PC-9 (cell line): ENCODE data around the gene E2F4. TPM values are rescaled to one million over a fixed set of nuclear protein-coding genes. Genes with fewer than 3 reads are reported as not detected.

Experiments
- BruUV-seq: library from RNA; stranded (reverse); fragments of 400-500 nt; replicated peaks from 2 replicates; lab custom pipeline; 2021; lab: Mats Ljungman, UMichigan
- CTCF ChIA-PET: fragments of 300-600 bp; sonication (Branson Sonifier 250); formaldehyde crosslinking; loops from one replicate; lab custom pipeline; 2022; ENCODE audit warnings: antibody characterized with exemption; lab: Charles Lee
- POLR2A ChIA-PET: fragments of 300-600 bp; sonication (Branson Sonifier 250); formaldehyde crosslinking; loops from one replicate; lab custom pipeline; 2022; ENCODE audit warnings: antibody characterized with exemption; ENCODE audit not compliant: unreplicated experiment; lab: Charles Lee
- DNase-seq, 2 experiments: peaks; one replicate each; pipeline versions ENCODE4 v3.0.0 to v3.0.0-alpha.2; 2015 to 2022; ENCODE audit warnings: mixed read lengths in 1 of 2
- H2AFZ ChIP-seq: fragments of 200-600 bp; sonication (generic); 2 replicates; pipeline ENCODE4 v1.8.1; 2017; ENCODE audit warnings: antibody characterized with exemption
- H3F3A ChIP-seq: fragments of 200-600 bp; sonication (generic); 2 replicates; pipeline ENCODE4 v1.8.1; 2017; ENCODE audit warnings: antibody characterized with exemption, mild to moderate bottlenecking, low read depth; ENCODE audit not compliant: insufficient read depth
- H3K27ac ChIP-seq: fragments of 200-600 bp; sonication (generic); 2 replicates; pipeline ENCODE4 v1.6.1; 2016; ENCODE audit warnings: mixed run types
- H3K27me3 ChIP-seq: fragments of 200-600 bp; sonication (generic); 2 replicates; pipeline ENCODE4 v1.6.1; 2016; ENCODE audit warnings: low read depth, mixed run types; ENCODE audit not compliant: insufficient read depth
- H3K36me3 ChIP-seq: fragments of 200-600 bp; sonication (generic); 2 replicates; pipeline ENCODE4 v1.6.1; 2016; ENCODE audit warnings: low read depth, mixed run types
- H3K4me1 ChIP-seq: fragments of 200-600 bp; sonication (generic); replicated peaks from 2 replicates; pipeline ENCODE4 v1.6.1; 2016; ENCODE audit warnings: mixed run types; ENCODE audit not compliant: insufficient read depth
- H3K4me2 ChIP-seq: fragments of 200-600 bp; sonication (generic); 2 replicates; pipeline ENCODE4 v1.6.1; 2017; ENCODE audit warnings: mixed run types
- H3K4me3 ChIP-seq: fragments of 200-600 bp; sonication (generic); 2 replicates; pipeline ENCODE4 v1.6.1; 2016; ENCODE audit warnings: mixed run types
- H3K79me2 ChIP-seq: fragments of 200-600 bp; sonication (generic); 2 replicates; pipeline ENCODE4 v1.6.1; 2017; ENCODE audit warnings: low read depth, mixed run types
- H3K9me2 ChIP-seq: fragments of 200-600 bp; sonication (generic); 2 replicates; pipeline ENCODE4 v1.8.1; 2017; ENCODE audit warnings: mild to moderate bottlenecking; ENCODE audit not compliant: insufficient read depth
- H3K9me3 ChIP-seq: fragments of 200-600 bp; sonication (generic); 2 replicates; pipeline ENCODE4 v1.8.1; 2016; ENCODE audit warnings: low read depth; ENCODE audit not compliant: insufficient read depth
- H4K20me1 ChIP-seq: fragments of 200-600 bp; sonication (generic); 2 replicates; pipeline ENCODE4 v1.8.1; 2017; ENCODE audit not compliant: insufficient read depth
- EZH2 ChIP-seq: fragments of 200-600 bp; sonication (generic); IDR thresholded peaks from 2 replicates; pipeline ENCODE4 v1.8.0; 2017; ENCODE audit warnings: antibody characterized with exemption, low read depth
- intact Hi-C: fragments of 100-400 bp; cut with micrococcal nuclease; formaldehyde crosslinking; loops from one replicate; pipeline ENCODE4 v1.10.0; 2022; ENCODE audit not compliant: unreplicated experiment
- total RNA-seq: library from RNA; stranded (reverse); gene quantifications from 2 replicates; pipeline ENCODE4 v1.2.3, GENCODE V29; 2021
- TF ChIP-seq, protein P1 (sequence below): fragments of 200-600 bp; sonication (generic); conservative IDR thresholded peaks from 2 replicates; pipeline ENCODE4 v1.6.1; 2017; ENCODE audit warnings: mixed run types, antibody characterized with exemption, mild to moderate bottlenecking, moderate library complexity

E2F4 gene
- total RNA-seq, 1 experiment from 2014 or later = 78.4 TPM

GRCh38 chr16:67170168-67170948 is 21.6 kb upstream of the E2F4 start, which contains the start of gene NOL3:
TSS of gene NOL3 (plus strand) at chr16:67170538.
- ChIA-PET POLR2A (interaction anchor here (0.5 to 1.4 kb wide), 13 partner anchors 9 to 1537 kb away, joined by 3 to 12 read pairs (median 8); partner anchors contain the start of genes FBXL8 and TRADD), CTCF (interaction anchor here (0.5 to 1.2 kb wide), 10 partner anchors 10 to 845 kb away, joined by 3 to 8 read pairs (median 6); partner anchors contain the start of genes HSD11B2 and TRADD)
- H3K36me3 ChIP-seq = no peaks in the 10 kb centered on the region
- H3K4me3 ChIP-seq = peak within 1 kb of the TSS; percentile 74
- H3K27me3 ChIP-seq = no peaks in the 10 kb centered on the region
- BruUV-seq = no TSS peak
- H3K4me2 ChIP-seq = peak within 1 kb of the TSS; percentile 98
- H3K79me2 ChIP-seq = peaks cover 15% of the 10 kb centered on the region; the same call in 1 of the 2 replicates
- no peaks in the 10 kb centered on the region for H4K20me1 ChIP-seq
- intact Hi-C loops = loop anchor here (5.0 kb wide), 2 partner anchors 77 to 153 kb away; partner anchors contain the start of genes FHOD1 and SLC9A5
- TF ChIP-seq, protein P1, sequence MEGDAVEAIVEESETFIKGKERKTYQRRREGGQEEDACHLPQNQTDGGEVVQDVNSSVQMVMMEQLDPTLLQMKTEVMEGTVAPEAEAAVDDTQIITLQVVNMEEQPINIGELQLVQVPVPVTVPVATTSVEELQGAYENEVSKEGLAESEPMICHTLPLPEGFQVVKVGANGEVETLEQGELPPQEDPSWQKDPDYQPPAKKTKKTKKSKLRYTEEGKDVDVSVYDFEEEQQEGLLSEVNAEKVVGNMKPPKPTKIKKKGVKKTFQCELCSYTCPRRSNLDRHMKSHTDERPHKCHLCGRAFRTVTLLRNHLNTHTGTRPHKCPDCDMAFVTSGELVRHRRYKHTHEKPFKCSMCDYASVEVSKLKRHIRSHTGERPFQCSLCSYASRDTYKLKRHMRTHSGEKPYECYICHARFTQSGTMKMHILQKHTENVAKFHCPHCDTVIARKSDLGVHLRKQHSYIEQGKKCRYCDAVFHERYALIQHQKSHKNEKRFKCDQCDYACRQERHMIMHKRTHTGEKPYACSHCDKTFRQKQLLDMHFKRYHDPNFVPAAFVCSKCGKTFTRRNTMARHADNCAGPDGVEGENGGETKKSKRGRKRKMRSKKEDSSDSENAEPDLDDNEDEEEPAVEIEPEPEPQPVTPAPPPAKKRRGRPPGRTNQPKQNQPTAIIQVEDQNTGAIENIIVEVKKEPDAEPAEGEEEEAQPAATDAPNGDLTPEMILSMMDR = no peak
- TF ChIP-seq EZH2 = no peak
- peaks cover 57% of the 10 kb centered on the region for H3F3A ChIP-seq
- H3K27ac ChIP-seq = peak within 1 kb of the TSS; percentile 76
- DNase-seq = peak; percentile 68 to 95
- H3K9me3 ChIP-seq = no peaks in the 10 kb centered on the region
- no peaks in the 10 kb centered on the region for H3K9me2 ChIP-seq
- H2AFZ ChIP-seq = peak within 1 kb of the TSS; percentile 72
- peaks cover 41% of the 10 kb centered on the region for H3K4me1 ChIP-seq

GRCh38 chr16:67170949-67171649 is 20.9 kb upstream of the E2F4 start:
- intact Hi-C loops = loop anchor here (5.0 kb wide), 2 partner anchors 76 to 154 kb away; partner anchors contain the start of genes FHOD1 and SLC9A5
- H3K4me3 ChIP-seq = peak overlapping the region; percentile 74; the same call in 1 of the 2 replicates
- peaks cover 15% of the 10 kb centered on the region; the same call in 1 of the 2 replicates for H3K79me2 ChIP-seq
- H3K27ac ChIP-seq = peak overlapping the region; percentile 76
- H2AFZ ChIP-seq = peak overlapping the region; percentile 71
- no peaks in the 10 kb centered on the region for H3K9me2 ChIP-seq
- peaks cover 42% of the 10 kb centered on the region for H3K4me1 ChIP-seq
- H3K9me3 ChIP-seq = no peaks in the 10 kb centered on the region
- TF ChIP-seq EZH2 = no peak
- TF ChIP-seq, protein P1 = no peak
- BruUV-seq = TSS peak; percentile 45
- DNase-seq = peak in 1 of 2 experiments; percentile 35
- H3F3A ChIP-seq = peaks cover 62% of the 10 kb centered on the region
- ChIA-PET POLR2A (interaction anchor here (0.6 to 1.4 kb wide), 8 partner anchors 8 to 345 kb away, joined by 3 to 12 read pairs (median 4); partner anchors contain the start of genes FBXL8 and TRADD), CTCF (interaction anchor here (0.5 to 0.6 kb wide), 3 partner anchors 12 to 844 kb away, joined by 5 to 8 read pairs (median 6); partner anchors contain the start of gene TRADD)
- no peaks in the 10 kb centered on the region for H4K20me1 ChIP-seq
- H3K4me2 ChIP-seq = peak overlapping the region; percentile 98
- no peaks in the 10 kb centered on the region for H3K36me3 ChIP-seq
- no peaks in the 10 kb centered on the region for H3K27me3 ChIP-seq

GRCh38 chr16:67173323-67173722 is 18.6 kb upstream of the E2F4 start:
- ChIA-PET CTCF (no interaction called here), POLR2A (interaction anchor here (0.6 to 0.9 kb wide), 5 partner anchors 13 to 142 kb away, joined by 3 to 11 read pairs (median 7); partner anchors contain the start of genes FHOD1 and TRADD)
- intact Hi-C loops = loop anchor here (1.0 to 5.0 kb wide), 3 partner anchors 12 to 156 kb away; partner anchors contain the start of genes FHOD1 and SLC9A5
- Histone ChIP-seq H3K36me3 (no peaks in the 10 kb centered on the region), H4K20me1 (no peaks in the 10 kb centered on the region), H3K27me3 (no peaks in the 10 kb centered on the region), H2AFZ (peak overlapping the region; percentile 83), H3F3A (peaks cover 73% of the 10 kb centered on the region), H3K9me2 (no peaks in the 10 kb centered on the region), H3K27ac (peak overlapping the region; percentile 64), H3K4me2 (peak overlapping the region; percentile 91), H3K4me3 (peak overlapping the region; percentile 57), H3K4me1 (peaks cover 50% of the 10 kb centered on the region), H3K9me3 (no peaks in the 10 kb centered on the region), H3K79me2 (peaks cover 15% of the 10 kb centered on the region; the same call in 1 of the 2 replicates)
- TF ChIP-seq, protein P1 = no peak
- TF ChIP-seq EZH2 = no peak
- BruUV-seq = no TSS peak
- DNase-seq = no peak
